NB4 (cell line): ENCODE results near the gene GAS2L3.

Experiments used
- DNase-seq: peaks from one replicate; pipeline ENCODE4 v3.0.0; 2010; ENCODE audit warnings: low read depth
- H3K4me3 ChIP-seq: one replicate; pipeline ENCODE4 v1.5.1; 2011; ENCODE audit warnings: mild to moderate bottlenecking, low read depth, low read length, moderate library complexity
- CTCF ChIP-seq: IDR thresholded peaks from one replicate; pipeline ENCODE4 v1.5.1; 2012; ENCODE audit warnings: low read depth, low read length
- MAX ChIP-seq: IDR thresholded peaks from 2 replicates; pipeline ENCODE4 v1.6.1; 2011; ENCODE audit warnings: low read depth, low read length
- MYC ChIP-seq: IDR thresholded peaks from 2 replicates; pipeline ENCODE4 v1.6.1; 2011; ENCODE audit warnings: low read depth, low read length
- POLR2A ChIP-seq: IDR thresholded peaks from 2 replicates; pipeline ENCODE4 v1.6.1; 2011; ENCODE audit warnings: mild to moderate bottlenecking; ENCODE audit not compliant: insufficient read length; ENCODE audit errors: extremely low read depth

The GAS2L3 gene

GRCh38 chr12:100573292-100574186 lies at the start of gene GAS2L3:
GAS2L3 (plus strand) TSS chr12:100573684; CDS start chr12:100594905, 21,221 bp downstream.
- no peak for DNase-seq
- no peak within 1 kb of the TSS for H3K4me3 ChIP-seq
- no peak for TF ChIP-seq MAX
- no peak for TF ChIP-seq MYC
- no peak for TF ChIP-seq POLR2A
- TF ChIP-seq CTCF, result no peak

GRCh38 chr12:100528034-100528433 lies 45.5 kb upstream of the GAS2L3 start:
- H3K4me3 ChIP-seq, result no peak overlapping the region
- TF ChIP-seq MYC, result no peak
- no peak for TF ChIP-seq CTCF
- TF ChIP-seq POLR2A, result no peak
- TF ChIP-seq MAX, result no peak
- no peak for DNase-seq

GRCh38 chr12:100528471-100529127 lies 44.9 kb upstream of the GAS2L3 start:
- no peak for DNase-seq
- H3K4me3 ChIP-seq, result no peak overlapping the region
- TF ChIP-seq MYC, result no peak

- H3K4me3 ChIP-seq, result no peak overlapping the region
- no peak for DNase-seq
- no peak for TF ChIP-seq CTCF
- no peak for TF ChIP-seq MAX
- TF ChIP-seq MYC, result no peak
- TF ChIP-seq POLR2A, result no peak
These were observed 43.6 kb upstream of the GAS2L3 start for GRCh38 chr12:100529756-100530350.

- TF ChIP-seq MAX (no peak), POLR2A (no peak), CTCF (no peak), MYC (no peak)
These were observed 40.1 kb upstream of the GAS2L3 start for GRCh38 chr12:100533376-100533775.

GRCh38 chr12:100534625-100535227 lies 38.8 kb upstream of the GAS2L3 start:
- no peak overlapping the region for H3K4me3 ChIP-seq
- no peak for TF ChIP-seq POLR2A
- TF ChIP-seq MAX, result no peak
- TF ChIP-seq MYC, result no peak
- no peak for TF ChIP-seq CTCF
- DNase-seq, result no peak

More at GRCh38 chr12:100533376-100533775, 40.1 kb upstream of the GAS2L3 start:
- DNase-seq, result no peak
- no peak overlapping the region for H3K4me3 ChIP-seq
